NCI-H146 treated with DMSO at 0.1 percent for 48 hours (cell line): ENCODE results near the gene RAD9B.
"Not testable (repeated sequence)": the region's sequence is repeated elsewhere in the genome, so short reads cannot be mapped to it uniquely, and the experiment has no call there.

Experiments
- DNase-seq: peaks from one replicate; lab custom pipeline; 2025; ENCODE audit not compliant: unreplicated experiment; lab: John Stamatoyannopoulos, UW

RAD9B gene

GRCh38 chr12:110501752-110502738, at the start of gene RAD9B, which contains the start of gene VPS29:
Gene RAD9B (plus strand): TSS chr12:110502331. CDS start chr12:110502338, 7 bp downstream.
Gene VPS29 (minus strand): TSS chr12:110502111. CDS start chr12:110502051, 60 bp downstream.
- peak; percentile 98 for DNase-seq

- DNase-seq, result no peak
These were observed 48.4 kb upstream of the RAD9B start for GRCh38 chr12:110453569-110454296.

GRCh38 chr12:110458756-110459155, 43.4 kb upstream of the RAD9B start:
- no peak for DNase-seq

- not testable (repeated sequence) for DNase-seq
These were observed 40.9 kb upstream of the RAD9B start for GRCh38 chr12:110461189-110461588.

GRCh38 chr12:110465024-110465423, 37.1 kb upstream of the RAD9B start:
- no peak for DNase-seq

- not testable (repeated sequence) for DNase-seq
These were observed 36.4 kb upstream of the RAD9B start for GRCh38 chr12:110465765-110466164.

GRCh38 chr12:110466791-110467190, 35.3 kb upstream of the RAD9B start:
- no peak for DNase-seq

GRCh38 chr12:110467847-110468213, 34.3 kb upstream of the RAD9B start:
- no peak for DNase-seq

- DNase-seq, result peak; percentile 98
These were observed 33.7 kb upstream of the RAD9B start, which contains the start of the genes FAM216A and GPN3 for GRCh38 chr12:110468214-110469048. Gene FAM216A (plus strand): TSS chr12:110468845. CDS start chr12:110468876, 31 bp downstream. Gene GPN3 (minus strand): TSS chr12:110468257. CDS start chr12:110468203, 54 bp downstream.

- no peak for DNase-seq
These were observed 26.7 kb upstream of the RAD9B start for GRCh38 chr12:110475426-110475825.

- DNase-seq, result no peak
These were observed 3.0 kb upstream of the RAD9B start for GRCh38 chr12:110498984-110499706.

- DNase-seq, result peak; percentile 50
These were observed 756 bp upstream of the RAD9B start for GRCh38 chr12:110501399-110501751.

GRCh38 chr12:110503432-110503831, 1.3 kb downstream of the RAD9B start:
- no peak for DNase-seq

GRCh38 chr12:110505332-110505731, 3.2 kb downstream of the RAD9B start:
- no peak for DNase-seq

- no peak for DNase-seq
These were observed 6.0 kb downstream of the RAD9B start for GRCh38 chr12:110508071-110508586.

- DNase-seq, result no peak
These were observed 11.7 kb downstream of the RAD9B start for GRCh38 chr12:110513842-110514241.

- no peak for DNase-seq
These were observed 12.2 kb downstream of the RAD9B start for GRCh38 chr12:110514363-110514762.

- no peak for DNase-seq
These were observed 14.9 kb downstream of the RAD9B start for GRCh38 chr12:110516995-110517394.

- not testable (repeated sequence) for DNase-seq
These were observed 15.9 kb downstream of the RAD9B start for GRCh38 chr12:110518014-110518413.
